DND-41 (cell line): ENCODE data around the gene SESTD1.

Experiments used
- EZH2 ChIP-seq: IDR thresholded peaks from 3 replicates; pipeline ENCODE4 v1.6.1; 2012; ENCODE audit warnings: borderline replicate concordance, low read depth, mild to moderate bottlenecking, moderate library complexity, low read length, inconsistent platforms; ENCODE audit not compliant: severe bottlenecking
- TF ChIP-seq, protein P1 (sequence below): IDR thresholded peaks from 2 replicates; pipeline ENCODE4 v1.5.1; 2012; ENCODE audit warnings: borderline replicate concordance, low read length, moderate library complexity, mild to moderate bottlenecking; ENCODE audit not compliant: poor library complexity, severe bottlenecking; ENCODE audit errors: extremely low read depth

DNA sequence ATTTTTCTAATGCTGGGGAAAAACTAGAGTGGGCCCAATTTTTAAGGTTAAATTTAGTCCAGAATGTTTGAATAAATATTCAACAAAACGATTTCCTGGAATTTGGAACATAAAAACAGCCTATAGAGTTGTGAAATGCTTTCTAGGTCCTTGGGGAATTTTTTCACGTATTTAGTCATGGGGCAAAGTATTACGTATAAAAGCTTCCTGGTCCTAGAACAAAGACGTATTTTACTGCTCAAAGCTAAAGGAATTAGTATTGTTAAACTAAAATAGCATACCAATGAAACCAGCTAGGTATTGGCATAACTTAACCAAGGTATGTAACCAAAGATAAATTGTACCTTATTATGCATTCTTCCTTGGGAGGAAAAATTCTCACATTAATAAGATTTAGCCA is 1.6 kb downstream of the SESTD1 start:
- TF ChIP-seq, protein P1, sequence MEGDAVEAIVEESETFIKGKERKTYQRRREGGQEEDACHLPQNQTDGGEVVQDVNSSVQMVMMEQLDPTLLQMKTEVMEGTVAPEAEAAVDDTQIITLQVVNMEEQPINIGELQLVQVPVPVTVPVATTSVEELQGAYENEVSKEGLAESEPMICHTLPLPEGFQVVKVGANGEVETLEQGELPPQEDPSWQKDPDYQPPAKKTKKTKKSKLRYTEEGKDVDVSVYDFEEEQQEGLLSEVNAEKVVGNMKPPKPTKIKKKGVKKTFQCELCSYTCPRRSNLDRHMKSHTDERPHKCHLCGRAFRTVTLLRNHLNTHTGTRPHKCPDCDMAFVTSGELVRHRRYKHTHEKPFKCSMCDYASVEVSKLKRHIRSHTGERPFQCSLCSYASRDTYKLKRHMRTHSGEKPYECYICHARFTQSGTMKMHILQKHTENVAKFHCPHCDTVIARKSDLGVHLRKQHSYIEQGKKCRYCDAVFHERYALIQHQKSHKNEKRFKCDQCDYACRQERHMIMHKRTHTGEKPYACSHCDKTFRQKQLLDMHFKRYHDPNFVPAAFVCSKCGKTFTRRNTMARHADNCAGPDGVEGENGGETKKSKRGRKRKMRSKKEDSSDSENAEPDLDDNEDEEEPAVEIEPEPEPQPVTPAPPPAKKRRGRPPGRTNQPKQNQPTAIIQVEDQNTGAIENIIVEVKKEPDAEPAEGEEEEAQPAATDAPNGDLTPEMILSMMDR = no peak
- TF ChIP-seq EZH2 = no peak
